NK-92 (cell line): ENCODE measurements around the gene CELF3.
"Not testable (repeated sequence)": the region's sequence is repeated elsewhere in the genome, so short reads cannot be mapped to it uniquely, and the experiment has no call there.

Experiments
- DNase-seq: peaks from one replicate; lab custom pipeline; 2025; ENCODE audit not compliant: unreplicated experiment; lab: John Stamatoyannopoulos, UW

Gene CELF3

GRCh38 chr1:151704246-151704645 is 12.4 kb downstream of the CELF3 start:
- DNase-seq = no peak

DNA sequence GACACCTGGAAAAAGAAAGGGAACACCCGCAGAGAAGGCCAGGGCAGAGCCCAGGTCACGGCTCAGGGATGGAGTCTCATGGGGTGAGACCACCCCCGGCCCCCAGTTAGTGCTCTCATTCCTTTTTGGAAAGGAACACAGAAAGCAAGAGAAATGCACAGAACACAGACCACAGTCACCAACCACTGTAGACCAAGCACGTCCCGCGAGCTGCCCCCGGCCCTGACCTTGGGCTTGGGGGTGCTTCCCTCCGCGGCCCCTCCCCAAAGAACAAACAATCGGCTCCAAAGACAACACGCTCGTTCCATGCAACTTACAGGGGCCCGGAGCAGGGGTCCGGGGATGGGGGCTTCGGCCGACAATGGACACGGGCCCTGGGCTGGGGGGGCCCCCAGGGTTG is 12.8 kb downstream of the CELF3 start:
- DNase-seq = no peak

DNA sequence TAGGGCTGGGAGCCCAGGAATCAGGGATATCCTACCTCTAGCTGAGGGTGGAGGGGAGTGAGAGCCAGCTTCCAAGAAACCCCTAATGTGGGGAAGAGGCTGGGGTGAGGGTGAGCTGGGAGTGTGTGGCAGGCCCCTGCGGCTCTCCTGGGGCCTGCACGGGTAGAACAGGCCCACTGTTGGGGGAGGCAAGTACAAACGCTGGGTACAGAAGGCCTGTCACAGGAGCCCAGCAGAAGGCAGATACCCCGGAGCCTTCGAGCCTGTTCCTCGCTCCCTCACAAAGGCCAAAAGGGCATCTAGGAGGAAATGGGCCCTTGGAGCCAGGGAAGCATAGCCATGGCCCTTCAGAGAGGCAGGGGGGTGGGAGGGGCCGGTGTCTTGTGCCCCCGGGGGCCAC is 13.7 kb downstream of the CELF3 start:
- DNase-seq = no peak

DNA sequence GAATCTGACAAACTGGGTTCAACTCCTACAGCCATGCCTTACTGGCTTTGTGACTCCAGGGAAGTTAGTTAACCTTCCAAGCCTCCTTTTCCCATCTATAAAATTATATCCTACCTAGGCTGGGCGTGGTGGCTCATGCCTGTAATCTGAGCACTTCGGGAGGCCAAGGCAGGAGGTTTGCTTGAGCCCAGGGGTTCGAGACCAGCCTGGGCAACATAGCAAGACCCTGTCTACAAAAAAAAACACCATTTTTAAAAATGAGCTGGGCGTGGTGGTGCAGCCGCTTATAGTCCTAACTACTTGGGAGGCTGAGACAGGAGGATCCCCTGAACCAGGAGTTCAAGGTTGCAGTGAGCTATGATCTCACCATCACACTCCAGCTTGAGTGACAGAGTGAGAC is 15.1 kb downstream of the CELF3 start:
- no peak for DNase-seq

DNA sequence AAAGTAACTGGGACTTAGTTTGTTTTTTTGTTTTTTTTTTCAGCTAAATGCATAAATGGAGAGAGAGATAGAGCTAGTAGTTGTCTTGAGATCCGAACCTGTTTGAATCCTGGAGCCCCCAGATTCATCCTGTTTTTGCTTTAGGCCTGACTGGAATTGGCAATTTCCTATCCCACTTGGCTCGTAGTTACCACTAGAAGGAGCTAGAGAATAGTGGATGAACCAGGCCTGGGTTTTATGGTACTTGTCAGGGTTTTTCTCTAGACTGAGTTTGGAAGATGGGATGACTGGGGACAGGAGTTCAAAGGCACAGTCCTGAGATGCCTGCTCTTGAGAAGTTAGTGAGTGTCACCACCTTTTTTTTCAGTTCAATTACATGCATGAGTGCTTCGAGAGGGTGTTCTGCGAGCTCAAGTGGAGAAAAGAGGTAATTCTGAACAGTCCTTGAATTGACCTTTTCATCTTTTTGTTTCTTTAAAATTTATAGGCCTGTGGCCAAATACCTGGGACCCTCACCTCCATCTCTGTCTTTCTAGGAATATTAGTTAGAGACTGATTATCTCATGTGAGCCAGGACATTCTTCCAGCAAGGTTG is 23.4 kb downstream of the CELF3 start:
- DNase-seq = no peak

GRCh38 chr1:151692226-151692625 is 24.4 kb downstream of the CELF3 start:
- no peak for DNase-seq

DNA sequence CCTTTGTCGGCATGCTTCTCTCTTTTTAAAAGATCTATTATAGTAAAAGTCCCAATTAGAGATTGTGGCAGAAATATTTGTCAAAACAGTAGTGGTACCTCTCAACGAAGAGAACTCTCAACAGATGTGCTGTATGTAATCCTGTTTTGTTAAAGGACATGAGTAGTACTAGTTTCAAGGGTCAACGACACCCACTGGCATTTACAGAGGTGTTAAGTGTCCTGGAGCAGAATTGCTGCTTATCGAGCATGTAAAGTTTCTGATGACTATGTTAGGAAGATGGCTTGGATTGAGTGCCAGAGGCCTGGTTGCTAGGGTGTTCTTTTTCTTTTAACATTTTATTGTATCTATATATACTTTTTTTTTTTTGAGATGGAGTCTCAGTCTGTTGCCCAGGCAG is 27.1 kb downstream of the CELF3 start:
- DNase-seq = no peak

DNA sequence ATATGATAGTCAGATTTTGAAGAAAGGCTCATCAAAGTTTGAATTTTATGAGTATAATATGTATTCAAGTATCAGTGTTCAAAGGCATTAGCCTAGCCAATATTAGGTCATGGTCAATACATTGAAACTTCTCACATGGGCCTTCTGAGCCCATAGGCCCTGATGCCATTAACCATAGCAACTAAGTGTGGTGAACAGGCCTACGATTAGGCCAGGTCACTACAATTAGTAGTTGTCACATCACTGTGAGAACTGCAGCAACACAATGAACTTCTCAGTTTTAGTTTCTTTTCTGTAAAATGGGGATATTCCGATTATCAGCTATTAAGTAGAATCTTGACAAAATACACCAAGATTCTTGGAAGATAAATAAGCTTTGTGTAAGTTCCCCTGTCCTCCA is 30.0 kb downstream of the CELF3 start:
- DNase-seq = no peak

GRCh38 chr1:151684128-151684527 is 32.5 kb downstream of the CELF3 start:
- no peak for DNase-seq

GRCh38 chr1:151682901-151683300 is 33.7 kb downstream of the CELF3 start:
- DNase-seq = not testable (repeated sequence)

- DNase-seq = no peak
Measured at GRCh38 chr1:151681923-151682322, 34.7 kb downstream of the CELF3 start.

GRCh38 chr1:151680826-151681225 is 35.8 kb downstream of the CELF3 start:
- DNase-seq = no peak

DNA sequence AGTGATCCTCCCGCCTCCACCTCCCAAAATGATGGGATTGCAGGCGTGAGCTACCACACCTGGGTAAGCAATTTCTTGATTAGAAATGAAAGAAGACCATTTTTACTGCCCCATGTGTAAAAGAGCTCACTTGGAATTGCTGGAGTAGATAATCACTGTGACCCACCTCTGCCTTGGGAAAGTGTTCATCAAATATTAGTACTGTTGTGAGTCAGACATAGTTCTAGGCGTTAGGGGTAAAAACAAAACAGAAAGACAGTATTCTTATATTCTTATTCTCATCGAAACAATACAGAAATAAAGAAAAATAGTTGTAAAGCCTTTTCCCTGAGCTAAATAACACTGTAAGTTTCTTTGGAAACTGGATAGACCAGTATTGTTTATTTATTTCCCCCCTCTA is 36.2 kb downstream of the CELF3 start:
- DNase-seq = no peak

GRCh38 chr1:151673407-151673806 is 43.2 kb downstream of the CELF3 start:
- no peak for DNase-seq

DNA sequence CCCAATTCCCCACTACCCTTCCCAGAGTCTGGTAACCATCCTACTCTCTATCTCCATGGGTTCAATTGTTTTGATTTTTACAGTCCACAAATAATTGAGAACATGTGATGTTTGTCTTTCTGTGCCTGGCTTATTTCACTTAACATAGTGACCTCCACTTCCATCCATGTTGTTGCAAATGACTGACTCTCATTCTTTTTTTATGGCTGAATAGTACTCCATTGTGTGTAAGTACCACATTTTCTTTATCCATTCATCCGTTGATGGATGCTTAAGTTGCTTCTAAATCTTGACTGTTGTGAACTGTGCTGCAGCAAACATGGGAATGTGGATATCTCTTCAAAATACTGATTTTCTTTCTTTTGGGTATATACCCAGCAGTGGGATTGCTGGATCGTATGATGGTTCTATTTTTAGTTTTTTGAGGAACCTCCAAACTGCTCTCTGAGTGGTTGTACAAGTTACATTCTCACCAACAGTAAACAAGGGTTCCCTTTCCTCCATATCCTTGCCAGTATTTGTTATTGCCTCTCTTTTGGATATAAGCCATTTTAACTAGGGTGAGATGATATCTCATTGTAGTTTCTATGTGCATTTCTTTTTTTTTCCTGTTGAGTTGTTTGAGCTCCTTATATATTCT is 46.4 kb downstream of the CELF3 start:
- not testable (repeated sequence) for DNase-seq

GRCh38 chr1:151668090-151668489 is 48.5 kb downstream of the CELF3 start:
- no peak for DNase-seq

GRCh38 chr1:151661751-151662150 is 54.9 kb downstream of the CELF3 start:
- DNase-seq = no peak

- no peak for DNase-seq
Measured at GRCh38 chr1:151655371-151655770, 61.2 kb downstream of the CELF3 start.

- DNase-seq = no peak
Measured at GRCh38 chr1:151653397-151653796, 63.2 kb downstream of the CELF3 start.
